Measurements from ENCODE around the gene PCCA. TPM values are rescaled to one million over a fixed set of nuclear protein-coding genes. Genes with fewer than 3 reads are reported as not detected.
"Not testable (repeated sequence)": the region's sequence is repeated elsewhere in the genome, so short reads cannot be mapped to it uniquely, and the experiment has no call there.

The PCCA gene
- total RNA-seq, 4 donors from 2014 or later: 21.2 to 40.9 (median 31.6) TPM

GRCh38 chr13:100098445-100099116 is 9.7 kb downstream of the PCCA start:
- Histone ChIP-seq H3K27me3 (no peaks in the 10 kb centered on the region), H3K4me3 (no peak overlapping the region), H3K36me3 (no peaks in the 10 kb centered on the region), H3K27ac (no peak overlapping the region), H3K9me3 (no peaks in the 10 kb centered on the region), H3K4me1 (peaks cover 25% of the 10 kb centered on the region)
- no peak for DNase-seq (ENCODE audit: low spot score in 2 of 2)
- WGBS: 89% methylated on average over 6 of the region's 6 CpGs
- TF ChIP-seq CTCF (IDR thresholded peaks at IDR 0.05) (no peak), POLR2A (IDR thresholded peaks at IDR 0.05) (no peak), EP300 (IDR thresholded peaks at IDR 0.05) (no peak), POLR2AphosphoS5 (IDR thresholded peaks at IDR 0.05) (no peak)

- H3K4me1 ChIP-seq: peaks cover 25% of the 10 kb centered on the region
- H3K27ac ChIP-seq: peak overlapping the region; percentile 57
- 63% methylated on average over 8 of the region's 8 CpGs for WGBS
- not testable (repeated sequence) for DNase-seq (ENCODE audit: low spot score in 2 of 2); H3K4me3 ChIP-seq; H3K27me3 ChIP-seq; H3K9me3 ChIP-seq; H3K36me3 ChIP-seq
Measured at GRCh38 chr13:100099117-100099445, 10.2 kb downstream of the PCCA start.

- no peak overlapping the region for H3K4me3 ChIP-seq
- H3K27me3 ChIP-seq: no peaks in the 10 kb centered on the region
- H3K27ac ChIP-seq: peak overlapping the region; percentile 57
- 24% methylated on average over 10 of the region's 10 CpGs for WGBS
- peaks cover 4% of the 10 kb centered on the region for H3K36me3 ChIP-seq
- DNase-seq (ENCODE audit: low spot score in 2 of 2): no peak
- peaks cover 25% of the 10 kb centered on the region for H3K4me1 ChIP-seq
- no peaks in the 10 kb centered on the region for H3K9me3 ChIP-seq
- TF ChIP-seq EP300 (IDR thresholded peaks at IDR 0.05) (no peak), POLR2A (IDR thresholded peaks at IDR 0.05) (no peak), POLR2AphosphoS5 (IDR thresholded peaks at IDR 0.05) (no peak), CTCF (IDR thresholded peaks at IDR 0.05) (no peak)
Measured at GRCh38 chr13:100100115-100100879, 11.4 kb downstream of the PCCA start.

GRCh38 chr13:100102042-100102441 is 13.1 kb downstream of the PCCA start:
- DNase-seq (ENCODE audit: low spot score in 2 of 2): no peak
- peaks cover 4% of the 10 kb centered on the region for H3K36me3 ChIP-seq
- no peak for TF ChIP-seq POLR2A (IDR thresholded peaks at IDR 0.05)
- TF ChIP-seq CTCF (IDR thresholded peaks at IDR 0.05): no peak
- TF ChIP-seq EP300 (IDR thresholded peaks at IDR 0.05): no peak
- no peaks in the 10 kb centered on the region for H3K9me3 ChIP-seq
- no peak overlapping the region for H3K4me3 ChIP-seq
- no peak overlapping the region for H3K27ac ChIP-seq
- 91% methylated on average over 2 of the region's 2 CpGs for whole genome bisulfite sequencing
- peaks cover 35% of the 10 kb centered on the region for H3K4me1 ChIP-seq
- no peaks in the 10 kb centered on the region for H3K27me3 ChIP-seq

GRCh38 chr13:100106005-100106404 is 17.1 kb downstream of the PCCA start:
- Histone ChIP-seq H3K36me3 (peaks cover 4% of the 10 kb centered on the region), H3K4me3 (no peak overlapping the region), H3K9me3 (no peaks in the 10 kb centered on the region), H3K27me3 (no peaks in the 10 kb centered on the region), H3K4me1 (peaks cover 29% of the 10 kb centered on the region), H3K27ac (no peak overlapping the region)
- WGBS: 88% methylated on average over 2 of the region's 2 CpGs
- no peak for DNase-seq (ENCODE audit: low spot score in 2 of 2)
- TF ChIP-seq POLR2AphosphoS5 (IDR thresholded peaks at IDR 0.05) (no peak), POLR2A (IDR thresholded peaks at IDR 0.05) (no peak), CTCF (IDR thresholded peaks at IDR 0.05) (no peak), EP300 (IDR thresholded peaks at IDR 0.05) (no peak)

Measured in suprapubic skin (tissue), 4 donors.